Lower leg skin (tissue), 3 donors: ENCODE results near the gene KRT78.

Experiments used
- POLR2A ChIP-seq, 2 donors: fragments of 450-650 bp; IDR thresholded peaks; one replicate each; pipeline ENCODE4 v1.6.1; 2016 to 2017; ENCODE audit warnings: antibody characterized with exemption in 2 of 2, mild to moderate bottlenecking in 1 of 2, moderate library complexity in 1 of 2
- TF ChIP-seq, protein P1 (sequence below), 3 donors: fragments of 450-650 bp; IDR thresholded peaks; one replicate each; pipeline ENCODE4 v1.5.1; 2016; ENCODE audit warnings: antibody characterized with exemption in 3 of 3, mild to moderate bottlenecking in 3 of 3, moderate library complexity in 2 of 3

DNA sequence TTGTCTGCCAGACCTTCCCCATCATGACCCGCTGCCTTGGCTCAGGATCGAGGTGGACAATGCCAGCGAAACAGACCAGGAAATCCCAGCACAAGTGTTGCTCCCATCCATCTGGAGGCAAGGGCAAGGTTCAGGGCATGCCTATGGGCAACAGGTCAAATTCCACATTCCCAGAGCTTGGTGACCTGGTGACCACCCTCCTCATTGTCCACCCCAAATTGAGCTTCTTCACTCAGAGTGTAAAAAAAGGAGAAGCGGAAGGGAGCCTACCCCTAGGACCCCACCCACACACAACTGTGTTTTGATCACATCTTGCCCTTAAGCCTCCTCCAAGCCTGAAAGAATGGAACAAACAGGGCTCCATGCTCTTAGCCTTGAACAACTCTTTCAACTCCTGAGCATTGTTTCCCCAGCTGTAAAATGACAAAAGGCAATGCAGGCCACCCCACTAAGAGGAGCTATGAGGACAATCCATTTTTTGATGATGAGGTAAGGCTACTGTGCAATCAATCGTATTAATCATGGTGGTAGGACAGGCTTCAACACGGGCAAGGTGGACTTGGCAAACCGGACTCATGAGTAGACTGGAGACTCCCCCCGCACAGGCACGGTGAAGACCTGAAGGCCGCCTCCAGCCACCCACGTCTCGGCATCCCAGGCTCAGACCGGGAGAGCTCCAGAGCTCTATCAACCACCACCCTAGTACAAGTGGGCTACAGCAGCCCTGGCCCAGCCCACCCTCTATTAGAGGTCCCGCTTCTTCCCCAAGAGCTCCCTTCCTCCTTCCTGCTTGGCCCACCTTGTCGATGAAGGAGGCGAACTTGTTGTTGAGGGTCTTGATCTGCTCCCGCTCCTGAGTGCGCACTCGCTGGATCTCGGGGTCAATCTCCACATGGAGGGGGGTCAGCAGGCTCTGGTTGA is 15.5 kb downstream of the KRT78 start:
- TF ChIP-seq, protein P1, sequence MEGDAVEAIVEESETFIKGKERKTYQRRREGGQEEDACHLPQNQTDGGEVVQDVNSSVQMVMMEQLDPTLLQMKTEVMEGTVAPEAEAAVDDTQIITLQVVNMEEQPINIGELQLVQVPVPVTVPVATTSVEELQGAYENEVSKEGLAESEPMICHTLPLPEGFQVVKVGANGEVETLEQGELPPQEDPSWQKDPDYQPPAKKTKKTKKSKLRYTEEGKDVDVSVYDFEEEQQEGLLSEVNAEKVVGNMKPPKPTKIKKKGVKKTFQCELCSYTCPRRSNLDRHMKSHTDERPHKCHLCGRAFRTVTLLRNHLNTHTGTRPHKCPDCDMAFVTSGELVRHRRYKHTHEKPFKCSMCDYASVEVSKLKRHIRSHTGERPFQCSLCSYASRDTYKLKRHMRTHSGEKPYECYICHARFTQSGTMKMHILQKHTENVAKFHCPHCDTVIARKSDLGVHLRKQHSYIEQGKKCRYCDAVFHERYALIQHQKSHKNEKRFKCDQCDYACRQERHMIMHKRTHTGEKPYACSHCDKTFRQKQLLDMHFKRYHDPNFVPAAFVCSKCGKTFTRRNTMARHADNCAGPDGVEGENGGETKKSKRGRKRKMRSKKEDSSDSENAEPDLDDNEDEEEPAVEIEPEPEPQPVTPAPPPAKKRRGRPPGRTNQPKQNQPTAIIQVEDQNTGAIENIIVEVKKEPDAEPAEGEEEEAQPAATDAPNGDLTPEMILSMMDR (IDR thresholded peaks at IDR 0.05), result no peak
- TF ChIP-seq POLR2A (IDR thresholded peaks at IDR 0.05), result no peak
